Adipocyte (in vitro differentiated cells): Measurements from ENCODE around the gene GSTA1.
"Not testable (repeated sequence)": the region's sequence is repeated elsewhere in the genome, so short reads cannot be mapped to it uniquely, and the experiment has no call there.

Source experiments
- DNase-seq: peaks from one replicate; pipeline ENCODE4 v3.0.0-alpha.2; 2015; ENCODE audit warnings: low read depth
- H3K27me3 ChIP-seq: replicated peaks from 2 replicates; pipeline ENCODE4 v1.7.0; 2013; ENCODE audit warnings: mild to moderate bottlenecking, low read length, moderate library complexity; ENCODE audit not compliant: control insufficient read depth, insufficient read depth
- H3K36me3 ChIP-seq: 2 replicates; pipeline ENCODE4 v1.7.0; 2013; ENCODE audit warnings: low read length, mild to moderate bottlenecking, moderate library complexity; ENCODE audit not compliant: control insufficient read depth, insufficient read depth, severe bottlenecking
- H3K4me1 ChIP-seq: 2 replicates; pipeline ENCODE4 v1.7.0; 2013; ENCODE audit warnings: mild to moderate bottlenecking, low read length, moderate library complexity; ENCODE audit not compliant: control insufficient read depth, insufficient read depth
- H3K4me3 ChIP-seq: 2 replicates; pipeline ENCODE4 v1.7.0; 2013; ENCODE audit warnings: mild to moderate bottlenecking, low read length, moderate library complexity
- H3K9ac ChIP-seq: 2 replicates; pipeline ENCODE4 v1.7.0; 2013; ENCODE audit warnings: mild to moderate bottlenecking, low read length, moderate library complexity
- H3K9me3 ChIP-seq: 2 replicates; pipeline ENCODE4 v1.7.0; 2013; ENCODE audit warnings: mild to moderate bottlenecking, low read length, moderate library complexity; ENCODE audit not compliant: control insufficient read depth

The GSTA1 gene

GRCh38 chr6:52749556-52750152 is 54.0 kb downstream of the GSTA1 start:
- H3K9ac ChIP-seq = no peak overlapping the region

DNA sequence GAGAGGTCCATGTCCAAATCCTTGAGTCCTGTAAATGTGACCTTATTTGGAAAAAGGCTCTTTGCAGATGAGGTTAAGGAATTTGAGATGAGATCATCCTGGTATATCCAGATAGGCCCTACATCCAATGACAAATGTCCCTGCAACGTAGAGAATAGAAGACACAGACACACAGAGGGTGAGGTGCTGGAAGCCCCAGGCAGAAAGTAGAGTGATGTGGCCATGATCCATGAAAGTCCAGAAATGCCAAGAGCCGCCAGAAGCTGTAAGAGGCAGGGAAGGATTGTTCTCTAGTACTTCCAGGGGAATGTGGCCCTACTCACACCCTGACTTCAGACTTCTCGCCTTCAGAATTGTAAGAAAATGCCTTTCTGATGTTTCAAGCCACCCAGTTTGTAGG is 56.3 kb downstream of the GSTA1 start:
- H3K4me3 ChIP-seq, H3K36me3 ChIP-seq, DNase-seq, H3K27me3 ChIP-seq, H3K9me3 ChIP-seq: not testable (repeated sequence)
- Histone ChIP-seq H3K4me1 (peaks cover 24% of the 10 kb centered on the region), H3K9ac (peak overlapping the region; percentile 44)

More at GRCh38 chr6:52749556-52750152, 54.0 kb downstream of the GSTA1 start:
- peaks cover 41% of the 10 kb centered on the region for H3K4me1 ChIP-seq
- DNase-seq = no peak
- no peaks in the 10 kb centered on the region for H3K36me3 ChIP-seq
- no peak overlapping the region for H3K4me3 ChIP-seq
- no peaks in the 10 kb centered on the region for H3K27me3 ChIP-seq
- H3K9me3 ChIP-seq = peaks cover 3% of the 10 kb centered on the region

DNA sequence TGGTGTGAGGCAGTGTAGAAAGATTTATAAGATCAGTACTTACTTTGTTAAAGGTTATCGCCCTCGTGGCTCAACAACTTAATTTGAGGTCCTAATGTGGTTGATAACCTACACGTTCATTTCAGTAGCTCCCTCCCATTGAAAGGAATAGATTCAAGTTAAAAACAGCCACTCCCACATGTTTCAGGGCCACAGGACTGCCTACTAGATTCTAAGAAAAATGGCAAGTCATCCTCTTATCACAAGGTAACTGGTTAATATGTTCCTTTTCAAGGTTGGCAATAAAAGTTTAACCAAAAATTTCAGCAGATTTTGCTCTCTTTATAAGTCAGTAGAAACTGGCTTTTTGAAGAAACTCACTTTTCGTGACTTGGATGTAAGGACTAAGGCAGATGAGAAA is 57.4 kb downstream of the GSTA1 start:
- H3K9ac ChIP-seq = peak overlapping the region; percentile 59
- no peak for DNase-seq
- H3K36me3 ChIP-seq = no peaks in the 10 kb centered on the region
- H3K27me3 ChIP-seq = no peaks in the 10 kb centered on the region
- peaks cover 22% of the 10 kb centered on the region for H3K4me1 ChIP-seq
- peaks cover 5% of the 10 kb centered on the region for H3K9me3 ChIP-seq
- no peak overlapping the region for H3K4me3 ChIP-seq

DNA sequence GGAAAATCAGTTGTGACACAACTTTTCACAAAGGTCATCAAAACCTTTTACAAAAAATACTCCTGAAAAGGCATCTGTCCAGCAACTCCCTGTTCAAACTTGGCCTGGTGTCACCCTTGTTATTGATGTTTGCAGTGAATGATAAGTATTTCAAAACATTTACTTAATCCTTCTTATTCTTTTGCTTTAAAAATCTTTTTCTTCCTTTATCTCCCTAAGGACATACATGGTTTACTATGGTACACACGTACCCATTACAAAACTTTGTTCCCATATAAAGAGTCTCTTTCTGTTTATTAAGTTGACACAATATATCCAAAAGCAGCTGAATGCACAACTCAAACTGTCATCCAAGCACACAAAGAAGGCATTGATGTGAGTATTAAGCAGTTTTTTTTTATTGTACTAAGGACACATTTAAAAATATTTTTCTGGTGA is 57.8 kb downstream of the GSTA1 start:
- Histone ChIP-seq H3K4me3 (no peak overlapping the region), H3K9ac (peak overlapping the region; percentile 59), H3K4me1 (peaks cover 22% of the 10 kb centered on the region), H3K36me3 (no peaks in the 10 kb centered on the region), H3K27me3 (no peaks in the 10 kb centered on the region), H3K9me3 (peaks cover 6% of the 10 kb centered on the region)
- no peak for DNase-seq

- no peak for DNase-seq
- Histone ChIP-seq H3K27me3 (peaks cover 2% of the 10 kb centered on the region), H3K4me3 (no peak overlapping the region), H3K9ac (no peak overlapping the region), H3K36me3 (no peaks in the 10 kb centered on the region), H3K4me1 (peaks cover 16% of the 10 kb centered on the region), H3K9me3 (peaks cover 18% of the 10 kb centered on the region)
Observed at GRCh38 chr6:52741872-52742271, 61.7 kb downstream of the GSTA1 start.
